Islet precursor cell (in vitro differentiated cells): ENCODE measurements around the gene POU2F3.

Experiments used
- DNase-seq: peaks from one replicate; pipeline ENCODE4 v3.0.0-alpha.2; 2018

The POU2F3 gene

GRCh38 chr11:120326845-120327281, 86.9 kb downstream of the POU2F3 start:
- DNase-seq: no peak

- no peak for DNase-seq
Measured at GRCh38 chr11:120327311-120327710, 87.4 kb downstream of the POU2F3 start.

DNA sequence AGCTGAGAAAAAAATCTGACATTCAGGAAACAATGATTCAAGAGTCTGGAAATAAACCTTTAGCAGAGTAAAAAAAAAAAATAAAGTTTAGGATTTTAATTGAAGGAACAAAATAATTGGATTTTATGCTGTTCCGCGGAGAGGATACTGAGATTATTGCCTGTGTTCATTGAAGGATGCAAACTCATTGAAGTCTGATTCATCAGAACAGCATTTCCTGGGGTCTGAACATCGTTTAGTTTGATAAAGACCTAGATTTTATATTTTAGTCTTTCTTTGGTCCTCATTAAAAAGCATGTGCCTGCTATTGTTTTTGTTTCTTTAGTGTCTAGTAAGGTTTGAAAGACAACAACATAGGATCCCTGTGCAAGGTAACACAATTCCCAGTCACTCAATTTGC, 89.6 kb downstream of the POU2F3 start:
- no peak for DNase-seq

GRCh38 chr11:120330045-120330444, 90.1 kb downstream of the POU2F3 start:
- no peak for DNase-seq

- no peak for DNase-seq
Measured at GRCh38 chr11:120331301-120331996, 91.5 kb downstream of the POU2F3 start.

GRCh38 chr11:120332822-120333716, 93.1 kb downstream of the POU2F3 start:
- DNase-seq: no peak

DNA sequence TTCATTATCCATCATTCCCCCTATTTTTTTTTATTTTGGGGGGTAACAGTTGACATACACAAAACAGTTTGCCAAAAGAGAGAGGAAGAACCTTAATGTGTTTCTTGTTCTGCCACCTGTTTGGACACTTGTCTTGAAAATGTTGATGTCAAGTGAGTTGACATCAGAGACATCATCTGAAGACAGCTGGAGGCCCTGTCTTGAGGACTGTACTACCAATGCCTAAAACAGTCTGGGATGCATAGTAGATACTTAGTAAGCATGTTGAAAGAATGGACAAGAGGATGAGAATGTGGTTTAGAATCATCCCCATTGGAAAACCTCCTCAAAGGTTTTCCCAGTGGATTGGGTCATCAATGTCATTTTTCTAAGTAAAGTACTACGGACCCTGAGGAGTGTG, 93.9 kb downstream of the POU2F3 start:
- no peak for DNase-seq

DNA sequence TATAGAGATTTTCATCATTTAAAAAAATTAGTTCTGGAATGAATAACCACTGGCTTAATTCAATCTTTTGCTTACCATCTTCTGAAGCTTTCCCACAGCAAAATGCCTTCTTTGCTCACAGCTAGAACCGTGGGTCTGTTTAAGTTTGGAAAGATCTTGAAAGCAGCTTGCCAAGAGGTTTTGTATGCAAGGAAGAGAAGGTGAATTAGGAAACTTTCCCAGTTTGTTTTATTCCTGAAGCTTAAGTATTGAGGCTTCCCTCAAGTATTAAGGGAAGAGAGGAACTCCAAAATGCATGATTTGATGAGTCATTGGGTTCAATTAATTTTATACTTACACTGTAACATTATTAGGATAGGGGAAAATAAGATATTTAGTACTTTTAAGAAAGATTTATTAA, 94.4 kb downstream of the POU2F3 start:
- DNase-seq: no peak

DNA sequence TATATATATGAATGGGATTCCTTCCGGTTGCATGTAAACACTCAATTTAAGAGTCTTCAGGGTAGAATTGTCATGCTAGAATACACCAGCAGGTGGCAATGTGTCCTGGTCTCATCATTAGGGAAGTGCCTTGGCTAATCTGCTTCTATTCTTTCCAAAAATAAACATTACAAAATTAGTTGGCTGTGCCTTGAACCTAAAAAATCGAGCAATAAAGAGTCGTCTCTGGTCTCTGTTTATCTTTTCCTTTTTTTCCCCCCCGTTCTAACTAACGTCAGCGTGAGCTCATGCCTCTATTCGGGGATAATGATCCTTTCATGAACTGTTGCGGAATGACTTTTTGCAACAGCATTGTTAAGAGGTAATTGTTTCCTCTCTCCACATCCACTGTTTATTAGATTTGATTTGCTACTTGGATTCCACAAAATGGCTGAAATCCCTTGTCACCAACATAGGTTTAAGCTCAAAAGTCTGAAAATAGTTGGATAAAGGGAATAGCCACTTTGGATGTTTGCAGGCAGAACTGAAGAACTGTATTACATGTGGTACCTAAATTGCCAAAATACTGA, 95.0 kb downstream of the POU2F3 start:
- peak; percentile 70 for DNase-seq

GRCh38 chr11:120335556-120335907, 95.6 kb downstream of the POU2F3 start:
- no peak for DNase-seq

GRCh38 chr11:120335908-120336640, 96.1 kb downstream of the POU2F3 start, which contains the start of gene ARHGEF12:
Gene ARHGEF12, plus strand, starts transcription at chr11:120336413. Its CDS starts 831 bp downstream, at chr11:120337244.
- peak; percentile 97 for DNase-seq

DNA sequence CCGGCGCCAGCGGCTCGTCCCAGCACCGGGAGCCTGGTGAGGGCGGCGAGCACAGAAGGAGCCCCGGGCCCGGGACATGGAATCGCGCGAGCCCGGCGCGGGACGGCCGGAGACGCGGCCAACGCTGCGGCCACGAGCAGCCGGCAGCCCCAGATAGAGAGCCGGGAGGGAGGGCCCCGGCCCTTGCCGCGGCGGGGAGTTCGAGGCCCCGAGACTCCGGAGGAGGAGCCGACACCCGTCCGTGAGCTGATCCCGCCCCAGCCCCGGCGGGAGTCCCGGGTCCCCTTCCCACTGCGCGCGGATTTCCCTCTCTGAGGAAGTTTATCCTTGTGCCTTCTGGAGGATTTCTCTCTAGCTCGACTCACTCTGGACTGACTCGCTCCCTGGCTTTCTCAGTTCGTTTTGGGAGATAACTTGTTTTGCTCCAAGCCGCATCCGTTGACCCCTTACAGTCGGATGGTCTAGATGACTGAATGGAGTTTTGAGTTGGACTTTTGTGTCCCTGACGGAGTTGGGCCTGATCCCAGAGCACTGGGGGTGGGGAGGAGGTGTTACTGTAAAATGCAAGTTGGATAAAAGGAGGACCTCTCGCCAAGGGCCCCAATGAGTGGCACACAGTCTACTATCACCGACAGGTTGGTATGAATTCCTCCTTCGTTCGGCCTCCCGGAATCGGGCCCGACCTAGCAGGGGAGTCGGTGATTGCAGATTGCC, 96.9 kb downstream of the POU2F3 start:
- peak; percentile 76 for DNase-seq

GRCh38 chr11:120337355-120338106, 97.6 kb downstream of the POU2F3 start:
- DNase-seq: no peak

DNA sequence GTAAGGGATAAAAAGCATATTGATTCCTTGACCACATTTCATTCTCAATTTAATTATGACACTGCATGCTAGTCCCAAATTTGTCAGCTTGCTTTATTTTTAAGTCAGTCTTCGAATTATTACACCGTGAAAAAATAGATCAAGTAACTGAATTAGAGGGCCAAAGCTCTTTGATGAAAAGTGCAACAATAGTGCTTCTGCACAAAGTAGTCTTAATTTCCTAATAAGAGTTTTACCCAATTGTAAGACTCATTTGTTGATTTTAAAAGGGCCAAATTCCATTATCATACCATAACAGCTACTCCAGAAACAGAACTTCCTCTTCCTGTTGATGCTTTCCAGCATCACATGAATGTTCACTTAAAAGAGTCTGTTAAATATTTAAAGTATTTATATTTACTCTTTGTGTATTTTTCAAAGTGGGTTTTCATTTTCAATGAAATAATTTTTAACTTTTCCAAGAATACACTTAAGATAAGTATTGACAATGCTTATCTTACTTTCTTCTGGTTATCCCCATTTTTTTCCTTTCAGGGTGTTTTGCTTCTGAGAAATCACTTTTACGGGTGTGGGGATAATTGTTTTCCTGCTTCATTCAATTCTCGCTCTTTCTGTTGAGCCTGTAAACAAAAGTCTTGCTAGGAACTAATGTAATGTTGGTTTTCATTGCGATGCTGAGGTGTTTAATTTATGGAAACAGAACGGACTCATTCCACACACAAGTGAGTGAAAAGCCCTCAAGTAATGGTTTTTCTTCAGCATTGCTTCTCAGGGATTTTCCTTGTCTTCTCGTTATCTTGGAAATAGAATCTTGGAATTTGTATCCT, 98.4 kb downstream of the POU2F3 start:
- no peak for DNase-seq

GRCh38 chr11:120339394-120339890, 99.5 kb downstream of the POU2F3 start:
- DNase-seq: peak; percentile 73

DNA sequence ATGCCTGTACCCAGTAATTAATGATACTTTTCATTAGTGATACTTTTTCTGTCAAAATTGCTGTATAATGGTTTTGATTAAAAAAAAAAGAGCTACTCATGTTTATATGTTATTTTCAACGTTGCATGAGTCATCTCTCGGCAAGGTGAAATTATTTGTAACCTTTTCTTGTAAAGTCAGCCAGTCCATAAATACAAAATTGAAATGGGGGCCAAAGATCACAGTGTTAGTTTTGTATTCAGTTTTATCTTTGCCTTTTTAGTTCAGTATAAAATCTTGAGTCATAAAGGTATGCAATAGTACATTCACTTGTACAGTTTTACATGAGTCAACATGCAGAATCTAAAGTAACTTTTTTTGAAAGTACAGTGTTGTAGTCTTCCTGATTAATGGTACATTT, 100.6 kb downstream of the POU2F3 start:
- no peak for DNase-seq

GRCh38 chr11:120342226-120342625, 102.3 kb downstream of the POU2F3 start:
- DNase-seq: no peak

DNA sequence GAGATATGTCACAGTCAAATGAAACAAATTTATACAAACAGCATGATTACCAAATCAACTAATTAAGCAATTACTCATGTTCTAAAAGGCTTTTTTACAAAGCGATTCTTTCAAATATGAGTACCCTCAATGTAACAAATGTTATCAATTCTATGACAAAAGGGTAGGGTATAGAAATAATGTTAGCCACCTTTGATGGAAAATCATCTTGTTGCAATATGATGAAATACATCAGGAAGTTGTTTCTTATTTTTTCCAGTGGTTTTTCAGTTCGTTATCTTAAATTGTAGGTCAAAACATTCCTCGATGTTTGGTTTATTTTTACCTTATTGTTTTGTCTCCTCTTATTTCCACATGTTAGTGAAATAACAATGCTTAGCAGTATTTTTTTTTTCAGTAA, 102.7 kb downstream of the POU2F3 start:
- no peak for DNase-seq

- no peak for DNase-seq
Measured at GRCh38 chr11:120343429-120343828, 103.5 kb downstream of the POU2F3 start.

GRCh38 chr11:120344302-120345004, 104.5 kb downstream of the POU2F3 start:
- peak; percentile 74 for DNase-seq
